Spinal cord (tissue), 10 donors: ENCODE measurements around the gene RAB30. TPM values are rescaled to one million over a fixed set of nuclear protein-coding genes. Genes with fewer than 3 reads are reported as not detected.
"Not testable (repeated sequence)": the region's sequence is repeated elsewhere in the genome, so short reads cannot be mapped to it uniquely, and the experiment has no call there.

Experiments used
- DNase-seq, 6 donors: peaks; one replicate each; pipeline versions ENCODE4 v3.0.0 to v3.0.0-alpha.2; 2013 to 2015; ENCODE audit warnings: low spot score in 6 of 6, low read depth in 4 of 6
- H3K27ac ChIP-seq: one replicate; pipeline ENCODE4 v1.5.1; 2013; ENCODE audit warnings: low read depth, low read length, control low read depth
- H3K27me3 ChIP-seq: one replicate; pipeline ENCODE4 v1.6.1; 2013; ENCODE audit warnings: low read length; ENCODE audit not compliant: control insufficient read depth, insufficient read depth
- H3K36me3 ChIP-seq: one replicate; pipeline ENCODE4 v1.6.1; 2013; ENCODE audit warnings: low read length; ENCODE audit not compliant: control insufficient read depth, insufficient read depth
- H3K4me1 ChIP-seq: one replicate; pipeline ENCODE4 v1.6.1; 2013; ENCODE audit warnings: low read length; ENCODE audit not compliant: control insufficient read depth, insufficient read depth
- H3K4me3 ChIP-seq: one replicate; pipeline ENCODE4 v1.5.1; 2013; ENCODE audit warnings: low read depth, low read length, control low read depth
- H3K9me3 ChIP-seq: one replicate; pipeline ENCODE4 v1.6.1; 2013; ENCODE audit warnings: low read length; ENCODE audit not compliant: control insufficient read depth, insufficient read depth
- WGBS: methylation state at CpG from one replicate; pipeline ENCODE4 v1.1.5; 2013; ENCODE audit warnings: missing lambda C conversion rate; ENCODE audit not compliant: insufficient coverage; 5-methylcytosine and 5-hydroxymethylcytosine counted together
- polyA plus RNA-seq, 2 donors: library from polyadenylated mRNA; unstranded; fragments of 120-200 nt; gene quantifications; one replicate each; pipeline ENCODE4 v1.2.1, GENCODE V29; 2013; ENCODE audit not compliant: insufficient read length in 2 of 2
- total RNA-seq, 2 donors: library from RNA; depleted of rRNA in 1 of 2; stranded (reverse); fragments of 120-200 nt in 1 of 2; fragments of >200 nt in 1 of 2; gene quantifications; one replicate each; pipeline versions ENCODE4 v1.2.3 to v1.2.4, GENCODE V29; 2013 to 2014
- donor health status: healthy.

RAB30 gene
- total and polyA plus RNA-seq, 4 donors = 24.3 to 69.8 (median 40.4) TPM

- Histone ChIP-seq H3K4me3 (no peak overlapping the region), H3K27ac (no peak overlapping the region), H3K4me1 (no peaks in the 10 kb centered on the region), H3K9me3 (no peaks in the 10 kb centered on the region), H3K36me3 (no peaks in the 10 kb centered on the region), H3K27me3 (no peaks in the 10 kb centered on the region)
- 100% methylated on average over 1 of the region's 4 CpGs for WGBS
- DNase-seq = no peak
Measured at GRCh38 chr11:82969811-82970210, 101.9 kb downstream of the RAB30 start.

GRCh38 chr11:82967381-82967780 is 104.3 kb downstream of the RAB30 start:
- no CpG with 5 or more reads among the region's 4 CpGs for WGBS
- H3K36me3 ChIP-seq = no peaks in the 10 kb centered on the region
- no peak overlapping the region for H3K4me3 ChIP-seq
- DNase-seq = no peak
- no peaks in the 10 kb centered on the region for H3K9me3 ChIP-seq
- H3K27ac ChIP-seq = no peak overlapping the region
- no peaks in the 10 kb centered on the region for H3K27me3 ChIP-seq
- no peaks in the 10 kb centered on the region for H3K4me1 ChIP-seq

- H3K4me3 ChIP-seq, DNase-seq, H3K27ac ChIP-seq: not testable (repeated sequence)
Measured at GRCh38 chr11:82962021-82962420, 109.7 kb downstream of the RAB30 start.

GRCh38 chr11:82960779-82961143 is 110.9 kb downstream of the RAB30 start:
- Histone ChIP-seq H3K4me1 (no peaks in the 10 kb centered on the region), H3K9me3 (no peaks in the 10 kb centered on the region), H3K27me3 (no peaks in the 10 kb centered on the region), H3K4me3 (no peak overlapping the region), H3K36me3 (no peaks in the 10 kb centered on the region), H3K27ac (no peak overlapping the region)
- no peak for DNase-seq
- WGBS = 40% methylated on average over 1 of the region's 2 CpGs

More at GRCh38 chr11:82962021-82962420, 109.7 kb downstream of the RAB30 start:
- not testable (repeated sequence) for H3K27me3 ChIP-seq, H3K36me3 ChIP-seq, H3K9me3 ChIP-seq, H3K4me1 ChIP-seq

GRCh38 chr11:82959987-82960778 is 111.5 kb downstream of the RAB30 start:
- Histone ChIP-seq H3K4me1 (no peaks in the 10 kb centered on the region), H3K36me3 (no peaks in the 10 kb centered on the region), H3K9me3 (no peaks in the 10 kb centered on the region), H3K27ac (no peak overlapping the region), H3K27me3 (no peaks in the 10 kb centered on the region), H3K4me3 (no peak overlapping the region)
- no CpG with 5 or more reads among the region's 5 CpGs for WGBS
- DNase-seq = no peak

- H3K4me1 ChIP-seq, H3K27ac ChIP-seq, H3K36me3 ChIP-seq, H3K4me3 ChIP-seq, DNase-seq, H3K9me3 ChIP-seq, H3K27me3 ChIP-seq: not testable (repeated sequence)
- WGBS = 72% methylated on average over 8 of the region's 9 CpGs
Measured at GRCh38 chr11:82955736-82956453, 115.8 kb downstream of the RAB30 start.

GRCh38 chr11:82950502-82950901 is 121.2 kb downstream of the RAB30 start:
- not testable (repeated sequence) for DNase-seq, H3K9me3 ChIP-seq, H3K27ac ChIP-seq, H3K36me3 ChIP-seq, H3K4me1 ChIP-seq, H3K4me3 ChIP-seq, H3K27me3 ChIP-seq
- no CpG with 5 or more reads among the region's 2 CpGs for WGBS

GRCh38 chr11:82949352-82949751 is 122.3 kb downstream of the RAB30 start:
- Histone ChIP-seq H3K4me3 (no peak overlapping the region), H3K9me3 (no peaks in the 10 kb centered on the region), H3K27me3 (no peaks in the 10 kb centered on the region), H3K27ac (no peak overlapping the region), H3K4me1 (no peaks in the 10 kb centered on the region), H3K36me3 (no peaks in the 10 kb centered on the region)
- no peak for DNase-seq

- Histone ChIP-seq H3K4me1 (no peaks in the 10 kb centered on the region), H3K27me3 (no peaks in the 10 kb centered on the region), H3K9me3 (no peaks in the 10 kb centered on the region), H3K36me3 (no peaks in the 10 kb centered on the region), H3K4me3 (no peak overlapping the region), H3K27ac (no peak overlapping the region)
- no peak for DNase-seq
Measured at GRCh38 chr11:82945682-82946081, 126.0 kb downstream of the RAB30 start.

- DNase-seq, H3K27ac ChIP-seq, H3K9me3 ChIP-seq, H3K4me1 ChIP-seq, H3K4me3 ChIP-seq, H3K27me3 ChIP-seq, H3K36me3 ChIP-seq: not testable (repeated sequence)
- WGBS = 90% methylated on average over 1 of the region's 1 CpG
Measured at GRCh38 chr11:82945041-82945440, 126.7 kb downstream of the RAB30 start.
